D721Med (cell line): ENCODE results near the gene KNDC1.

Experiments used
- DNase-seq: peaks from one replicate; pipeline ENCODE4 v3.0.0; 2011; ENCODE audit warnings: low spot score; ENCODE audit not compliant: insufficient read length
- FAIRE-seq: peaks from 2 replicates; lab custom pipeline; 2011; peaks lifted over from hg19 to GRCh38; lab: Jason Lieb, UNC
- TF ChIP-seq, protein P1 (sequence below): IDR thresholded peaks from 2 replicates; pipeline ENCODE4 v1.5.1; 2012; ENCODE audit warnings: mild to moderate bottlenecking, control low read depth; ENCODE audit not compliant: insufficient read depth; ENCODE audit errors: missing control alignments

Gene KNDC1

GRCh38 chr10:133213641-133214467, 53.8 kb downstream of the KNDC1 start:
- no peak for DNase-seq
- TF ChIP-seq, protein P1, sequence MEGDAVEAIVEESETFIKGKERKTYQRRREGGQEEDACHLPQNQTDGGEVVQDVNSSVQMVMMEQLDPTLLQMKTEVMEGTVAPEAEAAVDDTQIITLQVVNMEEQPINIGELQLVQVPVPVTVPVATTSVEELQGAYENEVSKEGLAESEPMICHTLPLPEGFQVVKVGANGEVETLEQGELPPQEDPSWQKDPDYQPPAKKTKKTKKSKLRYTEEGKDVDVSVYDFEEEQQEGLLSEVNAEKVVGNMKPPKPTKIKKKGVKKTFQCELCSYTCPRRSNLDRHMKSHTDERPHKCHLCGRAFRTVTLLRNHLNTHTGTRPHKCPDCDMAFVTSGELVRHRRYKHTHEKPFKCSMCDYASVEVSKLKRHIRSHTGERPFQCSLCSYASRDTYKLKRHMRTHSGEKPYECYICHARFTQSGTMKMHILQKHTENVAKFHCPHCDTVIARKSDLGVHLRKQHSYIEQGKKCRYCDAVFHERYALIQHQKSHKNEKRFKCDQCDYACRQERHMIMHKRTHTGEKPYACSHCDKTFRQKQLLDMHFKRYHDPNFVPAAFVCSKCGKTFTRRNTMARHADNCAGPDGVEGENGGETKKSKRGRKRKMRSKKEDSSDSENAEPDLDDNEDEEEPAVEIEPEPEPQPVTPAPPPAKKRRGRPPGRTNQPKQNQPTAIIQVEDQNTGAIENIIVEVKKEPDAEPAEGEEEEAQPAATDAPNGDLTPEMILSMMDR = no peak
- no peak for FAIRE-seq

DNA sequence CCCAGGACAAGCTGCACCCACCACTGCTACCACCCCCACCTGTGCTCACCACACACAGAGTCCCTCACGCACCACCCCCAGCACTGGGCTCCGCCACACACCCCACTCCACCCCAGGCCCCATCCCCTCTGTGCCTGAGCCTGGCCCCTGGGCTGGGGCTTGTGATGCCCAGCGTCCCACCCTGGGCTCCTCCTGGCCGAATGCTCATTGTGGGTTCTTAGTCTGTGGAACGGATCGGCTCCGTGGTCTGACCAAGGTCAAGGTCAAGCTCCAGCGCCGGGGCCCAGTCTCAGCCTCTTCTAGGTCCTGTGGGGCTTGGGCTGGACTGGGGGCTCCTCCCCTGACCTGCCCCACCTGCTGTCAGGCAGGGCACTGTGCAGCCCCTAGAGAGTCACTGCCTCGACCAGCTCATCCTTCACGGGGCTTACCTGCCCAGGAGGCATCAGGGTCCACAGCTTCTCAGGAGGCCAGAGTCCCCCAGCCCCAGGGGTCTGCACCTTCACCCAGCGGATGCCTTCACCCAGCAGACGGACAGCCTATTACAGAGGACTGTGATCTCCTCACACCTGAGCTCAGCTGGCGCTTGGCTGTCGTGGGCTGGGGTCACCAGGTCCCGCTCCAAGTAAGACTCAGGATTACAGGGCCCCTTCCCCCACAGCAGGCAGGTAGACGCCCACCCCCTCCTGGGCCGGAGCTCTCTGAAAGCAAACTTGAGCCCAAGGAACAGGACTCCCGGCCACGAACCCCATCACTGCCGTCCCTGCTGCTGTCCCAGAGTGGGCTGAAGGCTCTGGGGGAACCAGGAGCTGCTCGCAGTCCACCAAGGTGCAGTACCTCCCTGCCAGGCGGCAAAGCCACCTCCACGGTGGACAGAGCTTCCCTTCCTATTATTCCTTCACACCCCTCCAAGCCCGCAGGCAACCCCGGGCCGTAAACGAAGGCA, 54.7 kb downstream of the KNDC1 start:
- DNase-seq (no peak), FAIRE-seq (no peak)
- TF ChIP-seq, protein P1 = no peak

DNA sequence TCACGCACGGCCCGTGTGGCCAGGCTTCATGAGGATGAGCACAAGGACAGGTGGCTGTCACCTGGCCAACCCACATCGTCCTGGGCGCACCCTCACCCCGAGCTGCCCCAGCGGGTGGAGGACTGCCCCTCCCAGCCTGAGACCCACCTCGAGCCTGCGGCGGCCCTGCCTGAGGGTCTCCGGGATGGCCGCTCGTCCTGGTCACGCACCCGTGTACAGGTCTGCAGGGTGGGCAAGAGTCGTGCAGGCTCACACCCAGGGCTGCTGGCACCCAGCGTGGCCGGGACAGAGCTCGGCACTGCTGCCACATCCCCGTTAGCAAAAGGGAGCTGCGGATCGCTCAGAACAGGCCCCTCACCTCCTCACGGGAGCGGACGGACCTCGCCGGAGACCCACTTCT, 55.6 kb downstream of the KNDC1 start:
- DNase-seq (no peak), FAIRE-seq (no peak)
- TF ChIP-seq, protein P1 = no peak

GRCh38 chr10:133216776-133217175, 56.8 kb downstream of the KNDC1 start:
- FAIRE-seq (no peak), DNase-seq (no peak)
- TF ChIP-seq, protein P1 = no peak

DNA sequence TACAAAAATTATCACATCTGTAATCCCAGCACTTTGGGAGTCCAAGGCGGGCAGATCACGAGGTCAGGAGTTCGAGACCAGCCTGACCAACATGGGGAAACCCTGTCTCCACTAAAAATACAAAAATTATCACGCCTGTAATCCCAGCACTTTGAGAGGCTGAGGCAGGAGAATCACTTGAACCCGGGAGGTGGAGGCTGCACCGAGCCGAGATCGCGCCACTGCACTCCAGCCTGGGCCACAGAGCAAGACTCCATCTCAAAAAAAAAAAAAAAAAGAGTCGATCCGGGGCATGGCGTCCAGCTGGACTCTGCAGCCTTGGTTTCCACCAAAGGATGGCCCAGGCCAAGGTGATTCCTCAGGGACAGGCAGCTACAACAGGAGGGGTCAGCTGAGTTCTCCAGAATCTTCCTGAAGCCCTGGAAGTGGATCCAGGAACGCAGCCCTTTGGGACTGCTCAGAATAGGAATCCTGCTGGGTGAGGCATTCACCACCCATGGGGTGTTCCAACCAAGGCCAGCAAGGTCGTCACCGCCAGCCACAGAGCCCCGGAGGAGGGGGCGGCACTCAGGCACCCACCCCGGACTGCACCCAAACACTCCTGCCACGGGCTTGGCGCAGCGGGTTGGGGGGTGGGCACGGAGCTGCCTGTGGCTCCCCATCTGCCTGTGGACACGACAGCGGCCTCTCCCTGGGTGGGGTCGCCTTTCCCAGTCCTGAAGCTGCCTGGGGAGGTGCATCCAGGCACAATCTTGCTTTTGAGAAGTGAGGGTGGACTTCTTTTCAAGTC, 58.0 kb downstream of the KNDC1 start:
- FAIRE-seq (no peak), DNase-seq (no peak)
- TF ChIP-seq, protein P1 = no peak

DNA sequence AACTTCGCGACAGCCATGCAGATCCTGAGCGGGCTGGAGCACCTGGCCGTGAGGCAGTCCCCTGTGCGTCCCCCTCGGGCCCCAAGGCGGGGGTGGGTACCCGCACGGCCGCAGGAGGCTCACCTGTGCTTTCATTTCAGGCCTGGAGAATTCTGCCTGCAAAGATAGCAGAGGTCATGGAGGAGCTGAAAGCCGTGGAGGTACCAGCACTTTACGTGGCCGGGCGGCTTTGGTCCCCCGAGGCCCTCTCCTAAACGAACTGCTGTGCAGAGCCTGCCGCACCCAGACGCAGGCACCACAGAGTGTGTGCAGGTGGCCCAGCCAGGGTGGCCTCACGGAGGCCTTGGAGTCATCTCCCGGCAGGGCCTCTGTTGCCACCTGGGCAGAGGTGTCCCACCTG, 58.9 kb downstream of the KNDC1 start:
- FAIRE-seq (no peak), DNase-seq (no peak)
- TF ChIP-seq, protein P1 = no peak
